Sciatic nerve (tissue), 2 donors: ENCODE data around the gene LSM14B. TPM values are rescaled to one million over a fixed set of nuclear protein-coding genes. Genes with fewer than 3 reads are reported as not detected.

Experiments used
- ATAC-seq: fragments of 200-7000 bp; cut with Tn5 transposase; one replicate; pipeline ENCODE4 v1.9.1; 2020; ENCODE audit warnings: mild to moderate bottlenecking, moderate library complexity
- DNase-seq: peaks from one replicate; pipeline ENCODE4 v3.0.0-alpha.2; 2020; ENCODE audit warnings: low spot score
- intact Hi-C: fragments of 100-400 bp; cut with DNase I; formaldehyde crosslinking; loops from one replicate; pipeline ENCODE4 v1.14.2; 2022
- total RNA-seq: library from RNA; stranded (reverse); fragmentation: NEBNext Ultra II Directional; extraction: Animal tissue kit (Norgen Biotek cat#: 25700); gene quantifications from one replicate; pipeline ENCODE4 v1.2.1, GENCODE V29; 2021
- donor health status: DM: no; HTN: no; CAD: no.
- donor health status: DM: no; HTN: no; CAD: no.

The LSM14B gene
- total RNA-seq, 1 donor from 2014 or later = 26.5 TPM

DNA sequence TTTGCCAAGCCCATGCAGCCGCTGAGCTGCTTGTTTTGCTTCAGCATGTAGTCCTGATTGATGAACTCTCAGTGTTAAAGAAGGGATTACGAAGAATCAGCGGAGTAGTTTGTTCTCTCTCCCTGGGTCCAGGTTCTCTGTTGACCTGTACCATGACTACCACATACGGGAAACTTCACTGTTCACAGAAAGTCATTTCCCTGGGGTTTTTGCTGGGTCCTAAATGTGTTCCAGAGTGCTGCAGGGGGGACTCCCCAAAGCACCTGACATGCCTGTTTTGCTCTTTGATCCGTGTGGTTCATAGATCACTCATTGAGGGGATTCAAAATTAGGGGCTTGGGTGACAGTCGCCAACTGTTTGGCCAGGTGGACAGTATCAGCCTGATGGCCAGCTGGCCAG, 5.5 kb downstream of the LSM14B start:
- DNase-seq = no peak
- ATAC-seq = no peak
- intact Hi-C loops = loop anchor here (10.0 kb wide), 1 partner anchor 63 kb away; the partner anchor contains the start of gene TAF4

DNA sequence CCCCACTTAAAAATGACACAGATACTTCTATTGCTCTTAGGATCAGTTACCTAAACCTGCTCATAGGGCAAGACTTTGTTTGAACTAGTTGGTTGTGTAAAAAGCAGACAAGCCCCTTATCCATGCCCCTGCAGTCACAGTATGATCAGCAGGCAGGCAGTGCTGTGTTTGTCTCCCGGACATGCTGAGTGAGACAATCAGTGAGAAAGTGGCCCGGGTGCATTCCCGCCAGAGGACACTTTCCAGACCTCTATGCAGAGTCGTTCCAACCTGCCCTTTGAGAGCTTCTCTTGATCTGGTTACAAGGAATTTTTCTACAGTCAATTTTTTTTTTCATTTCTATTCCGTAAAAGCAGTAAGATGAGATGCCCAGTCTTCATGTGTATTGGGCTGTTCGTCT, 6.2 kb downstream of the LSM14B start:
- no peak for DNase-seq
- no peak for ATAC-seq
- intact Hi-C loops = loop anchor here (10.0 kb wide), 1 partner anchor 64 kb away; the partner anchor contains the start of gene TAF4

DNA sequence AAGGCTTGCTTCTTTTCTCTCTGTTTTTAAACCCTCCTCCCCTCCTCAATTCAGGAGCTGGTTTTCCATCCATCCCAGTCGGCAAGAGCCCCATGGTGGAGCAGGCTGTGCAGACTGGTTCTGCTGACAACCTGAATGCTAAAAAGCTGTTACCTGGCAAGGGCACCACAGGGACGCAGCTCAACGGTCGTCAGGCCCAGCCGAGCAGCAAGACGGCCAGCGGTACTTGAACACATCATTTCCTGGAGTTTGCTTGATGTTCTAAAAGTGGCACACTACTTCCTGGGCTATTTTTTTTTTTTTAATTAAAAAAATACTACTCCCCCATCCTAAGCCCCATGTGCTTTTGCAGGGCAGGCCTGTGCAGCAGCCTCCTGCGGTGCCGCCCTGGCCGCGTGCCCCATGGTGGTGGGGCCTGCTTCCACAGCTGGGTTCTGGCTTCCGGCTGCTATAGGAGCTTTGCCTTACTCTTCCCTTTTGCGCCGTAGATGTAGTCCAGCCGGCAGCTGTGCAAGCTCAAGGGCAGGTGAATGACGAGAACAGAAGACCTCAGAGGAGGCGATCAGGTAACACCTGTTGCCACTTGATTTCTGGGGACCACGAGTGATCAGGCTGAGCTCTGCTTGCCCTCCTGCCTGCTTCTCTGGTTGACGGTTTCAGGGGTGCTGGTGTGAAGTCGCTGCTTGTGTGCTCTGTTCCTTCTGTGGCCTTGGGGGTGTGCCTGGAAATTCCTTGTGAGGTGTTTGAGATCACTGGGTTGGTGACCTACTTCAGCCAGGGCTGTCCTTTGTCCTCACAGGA, 7.7 kb downstream of the LSM14B start:
- DNase-seq (no peak), ATAC-seq (no peak)
- intact Hi-C loops = loop anchor here (10.0 kb wide), 1 partner anchor 65 kb away; the partner anchor contains the start of gene TAF4

DNA sequence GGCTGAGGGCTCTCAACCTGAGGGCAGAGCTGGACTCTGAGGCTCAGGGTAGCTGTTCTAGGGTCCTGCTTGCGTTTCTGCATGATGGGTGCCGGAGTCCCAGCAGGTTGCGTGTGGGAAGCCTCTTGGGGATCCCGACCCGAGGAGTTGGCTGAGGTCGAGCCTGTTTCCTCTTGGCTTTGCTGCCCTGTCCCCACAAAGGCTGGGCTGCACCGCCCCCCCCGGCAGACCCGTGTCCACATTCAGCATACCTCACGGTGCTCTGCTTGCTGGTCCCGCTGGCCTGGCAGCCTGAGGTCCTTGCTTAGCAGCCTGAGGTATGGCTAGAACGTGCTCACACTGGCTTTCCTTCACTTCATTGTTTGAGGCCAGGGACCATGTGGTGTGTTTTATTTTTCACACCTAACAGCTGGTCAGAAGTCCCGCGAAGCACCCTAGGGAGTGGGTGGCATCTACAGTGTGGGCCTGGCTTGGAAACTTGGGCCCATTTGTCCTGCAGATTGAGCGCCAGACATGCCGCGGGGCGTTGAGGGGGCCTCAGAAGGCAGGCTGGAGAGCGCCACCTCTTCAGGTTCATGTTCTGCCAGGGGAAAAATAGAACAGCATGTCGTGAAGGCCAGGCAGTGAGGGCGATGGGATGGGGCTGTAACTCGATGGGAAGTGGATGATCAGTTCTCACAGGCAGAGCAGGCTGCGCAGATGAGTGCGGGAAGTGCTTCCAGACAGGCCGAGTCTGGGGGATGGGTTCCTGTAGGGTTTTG, 9.5 kb downstream of the LSM14B start:
- ATAC-seq (no peak), DNase-seq (no peak)
- intact Hi-C loops = no loop called here

DNA sequence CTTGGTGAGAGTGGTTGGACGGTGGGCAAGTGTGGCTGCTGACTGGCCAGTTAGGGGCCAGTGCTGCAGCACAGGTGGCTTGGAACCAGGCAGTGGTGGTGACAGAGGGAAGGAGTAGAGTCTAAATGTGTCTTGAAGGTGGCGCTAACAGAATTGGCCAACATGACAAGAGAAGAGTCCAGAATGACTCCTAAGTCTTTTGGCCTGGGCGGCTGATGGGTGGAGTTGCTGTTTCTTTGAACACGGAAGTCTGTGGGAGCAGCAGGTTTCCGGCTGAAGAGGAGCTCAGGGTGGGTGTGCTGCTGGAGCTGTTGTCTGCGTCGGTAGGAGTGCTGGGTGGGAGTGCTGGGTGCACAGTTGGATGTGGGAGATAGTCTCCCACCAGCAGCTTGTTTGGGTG, 10.1 kb downstream of the LSM14B start:
- intact Hi-C loops = no loop called here
- ATAC-seq (no peak), DNase-seq (no peak)

DNA sequence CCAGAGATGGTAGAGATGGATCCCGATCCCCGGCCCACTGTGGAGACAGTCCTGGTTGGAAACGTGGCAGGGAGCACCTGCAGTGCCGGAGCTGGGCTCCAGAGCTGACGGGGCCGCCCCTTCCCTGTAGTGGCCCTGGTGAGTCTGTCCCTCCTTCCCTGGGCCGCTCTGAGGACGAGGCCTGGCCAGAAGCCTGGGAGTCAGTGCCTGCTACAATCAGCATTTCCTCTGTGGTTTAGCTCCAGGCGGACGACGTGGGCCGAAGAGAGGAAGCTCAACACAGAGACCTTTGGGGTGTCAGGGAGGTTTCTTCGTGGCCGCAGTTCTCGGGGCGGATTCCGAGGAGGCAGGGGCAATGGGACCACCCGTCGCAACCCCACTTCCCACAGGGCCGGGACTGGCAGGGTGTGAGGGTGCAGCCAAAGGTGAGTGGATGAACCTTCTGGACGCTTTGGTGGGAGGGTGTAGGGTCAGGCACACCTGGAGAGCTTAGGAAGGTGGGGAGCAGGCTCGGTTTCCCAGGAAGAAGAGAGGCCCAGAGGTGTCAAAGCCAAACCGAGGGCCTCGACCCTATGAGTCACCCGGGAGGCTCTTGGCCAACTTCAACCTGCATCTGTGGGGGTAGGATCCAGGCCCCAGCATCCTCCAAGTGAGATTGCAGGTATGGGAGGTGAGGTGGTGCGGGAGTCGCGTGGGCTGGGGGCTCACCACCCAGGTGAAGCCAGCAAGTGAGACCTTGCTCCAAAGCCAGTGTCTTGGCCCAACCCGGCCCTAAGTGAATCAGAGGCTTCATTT, 11.0 kb downstream of the LSM14B start:
- intact Hi-C loops = no loop called here
- ATAC-seq (peak; percentile 37), DNase-seq (no peak)

DNA sequence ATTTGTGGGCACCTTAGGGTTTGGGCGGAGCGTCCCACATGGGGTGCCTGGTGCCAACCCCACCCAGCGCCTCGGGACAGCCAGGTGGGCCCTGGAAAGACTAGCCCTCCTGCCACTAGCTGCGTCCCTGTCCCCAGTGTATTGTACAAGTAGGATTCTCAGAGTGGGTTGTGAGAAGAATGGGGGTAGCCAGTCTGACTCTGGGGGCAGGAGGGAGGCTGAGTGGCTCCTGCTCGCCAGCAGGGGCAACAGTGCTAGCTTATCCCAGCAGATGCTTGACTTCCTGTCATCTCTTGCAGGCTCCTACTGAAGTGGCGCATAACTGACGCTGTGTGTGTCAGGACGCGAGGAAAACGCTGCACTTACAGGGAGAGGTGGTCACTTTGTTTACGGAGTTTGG, 11.6 kb downstream of the LSM14B start:
- ATAC-seq (no peak), DNase-seq (no peak)
- intact Hi-C loops = no loop called here

DNA sequence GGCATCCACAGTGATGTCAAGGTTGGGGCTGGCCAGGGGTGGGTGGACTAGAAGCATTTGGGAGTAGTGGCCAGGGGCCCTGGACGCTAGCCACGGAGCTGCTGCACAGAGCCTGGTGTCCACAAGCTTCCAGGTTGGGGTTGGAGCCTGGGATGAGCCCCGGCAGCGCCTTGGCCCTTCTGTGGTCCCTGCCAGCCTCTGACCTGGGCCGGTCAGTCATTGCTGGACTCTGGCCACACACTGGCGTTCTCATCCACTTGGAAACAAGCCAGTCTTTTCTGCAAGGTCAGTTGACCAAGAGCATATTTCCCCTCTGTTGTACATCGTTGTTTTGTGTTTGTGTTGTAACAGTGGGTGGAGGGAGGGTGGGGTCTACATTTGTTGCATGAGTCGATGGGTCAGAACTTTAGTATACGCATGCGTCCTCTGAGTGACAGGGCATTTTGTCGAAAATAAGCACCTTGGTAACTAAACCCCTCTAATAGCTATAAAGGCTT, 12.5 kb downstream of the LSM14B start:
- no peak for DNase-seq
- ATAC-seq = peak; percentile 27
- intact Hi-C loops = no loop called here

DNA sequence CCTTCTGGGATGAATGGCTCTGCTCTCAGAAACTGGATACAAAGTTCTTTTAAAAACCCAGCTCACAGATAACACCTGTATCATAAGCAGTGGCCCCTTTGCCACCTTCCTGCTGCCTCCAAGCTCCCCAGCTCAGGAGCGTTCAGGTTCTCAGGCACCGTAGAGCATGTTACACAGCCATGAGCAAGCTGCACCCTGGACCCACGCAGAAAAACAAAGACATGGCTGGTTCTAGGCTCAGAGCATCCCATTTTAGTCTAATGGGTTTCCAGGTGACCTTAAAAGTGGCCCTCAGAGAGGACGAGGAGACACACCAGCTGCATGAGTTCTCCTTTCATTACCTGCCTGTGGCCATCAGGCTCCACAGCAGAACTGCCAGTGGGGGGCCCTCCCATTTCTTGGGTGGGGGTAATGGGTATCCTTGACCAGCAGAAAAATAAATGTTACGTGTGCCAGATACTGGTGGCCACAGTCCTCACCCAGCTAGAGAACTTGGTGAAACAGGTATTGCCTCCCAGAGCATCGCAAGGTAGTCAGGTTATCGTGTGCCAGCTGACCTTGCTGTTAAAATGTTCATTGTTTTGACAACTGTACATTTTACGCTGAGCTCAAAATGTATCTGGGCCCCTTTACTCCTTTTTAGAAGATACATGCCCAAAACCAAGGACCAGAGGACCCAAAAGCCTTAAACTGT, 13.4 kb downstream of the LSM14B start:
- DNase-seq (no peak), ATAC-seq (no peak)
- intact Hi-C loops = no loop called here

DNA sequence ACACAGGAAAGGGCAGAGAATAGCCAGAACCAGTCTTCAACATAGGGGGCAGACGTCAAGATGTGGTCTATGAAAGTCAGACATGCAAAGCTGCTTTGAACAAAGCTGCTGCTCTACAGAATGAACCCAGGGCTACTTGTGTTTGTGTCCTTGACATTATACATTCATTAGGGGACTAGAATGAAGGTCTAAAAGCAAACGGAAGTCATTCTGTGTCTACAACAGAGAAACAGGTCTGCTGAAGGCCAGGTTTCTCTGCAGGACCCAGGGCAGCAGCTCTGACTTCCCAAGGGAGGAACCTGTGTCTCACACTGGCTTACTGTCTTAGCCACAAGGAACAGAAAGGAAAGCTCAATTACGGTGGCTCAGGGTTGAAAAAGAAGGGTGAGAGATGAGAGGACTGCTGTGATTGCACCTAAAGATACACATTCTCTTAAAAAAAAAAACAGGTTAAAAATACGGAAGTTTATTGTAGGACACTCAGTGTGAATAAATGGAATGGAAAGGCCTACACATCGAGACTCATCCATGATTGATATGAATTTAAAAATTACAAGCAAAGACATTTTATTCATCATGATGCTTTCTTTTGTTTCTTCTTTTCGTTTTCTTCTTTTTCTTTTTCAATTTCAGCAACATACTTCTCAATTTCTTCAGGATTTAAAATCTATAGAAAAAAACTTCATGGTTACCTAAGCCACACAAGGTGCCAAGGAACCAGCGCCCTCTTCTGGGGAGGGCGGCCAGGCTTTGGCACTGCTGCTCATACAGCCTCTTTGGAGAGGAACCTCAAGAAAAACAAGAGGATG, 14.2 kb downstream of the LSM14B start:
- peak; percentile 63 for ATAC-seq
- peak; percentile 79 for DNase-seq
- intact Hi-C loops = no loop called here

DNA sequence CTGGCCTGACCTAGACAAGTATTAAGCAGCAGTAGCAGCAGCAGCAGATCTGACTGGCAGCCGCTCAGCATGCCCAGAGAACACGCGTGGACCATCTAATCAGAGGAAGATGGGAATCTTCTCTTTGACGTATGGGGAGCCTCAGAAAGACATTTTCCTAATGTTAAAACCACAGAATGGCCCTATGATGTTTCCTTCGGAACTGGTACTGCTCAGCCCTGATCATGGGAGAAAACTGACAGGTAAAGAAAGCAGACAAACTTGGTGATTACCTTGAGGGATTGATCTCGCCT, 14.8 kb downstream of the LSM14B start:
- no peak for ATAC-seq
- DNase-seq = no peak
- intact Hi-C loops = no loop called here

DNA sequence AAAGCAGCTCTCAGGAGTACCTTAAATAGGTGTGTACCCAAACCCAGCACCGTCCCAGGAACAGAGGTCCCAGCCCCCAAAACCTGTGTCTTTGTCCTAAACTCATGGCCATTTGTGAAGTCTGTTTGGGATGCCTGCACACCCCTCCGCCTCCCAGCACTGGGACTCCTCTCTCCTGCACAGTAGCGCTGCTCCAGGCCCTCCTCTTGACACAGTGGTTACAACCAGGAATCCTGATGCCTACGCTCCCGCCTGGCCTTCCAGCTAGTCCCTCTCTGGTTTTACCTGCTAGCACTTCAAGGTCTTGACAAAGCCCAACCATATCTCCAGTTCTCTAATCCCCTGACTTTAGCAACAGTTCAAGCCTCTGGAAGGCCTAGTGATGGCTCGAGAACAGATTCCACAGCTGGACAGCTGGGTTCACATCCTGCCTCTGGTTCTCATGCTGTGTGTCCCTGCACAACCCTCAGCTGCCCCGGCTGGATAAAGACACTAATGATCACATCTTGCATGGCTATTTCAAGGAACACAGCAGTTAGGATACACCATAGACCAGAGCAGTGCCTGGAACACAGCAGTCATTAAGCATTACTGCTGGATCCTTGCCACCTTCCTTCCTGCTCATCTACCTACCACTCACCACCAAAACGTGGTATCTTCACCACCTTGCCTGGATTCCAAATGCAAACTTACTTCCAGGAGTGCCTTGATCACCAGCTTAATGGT, 15.4 kb downstream of the LSM14B start:
- ATAC-seq (no peak), DNase-seq (no peak)
- intact Hi-C loops = no loop called here

DNA sequence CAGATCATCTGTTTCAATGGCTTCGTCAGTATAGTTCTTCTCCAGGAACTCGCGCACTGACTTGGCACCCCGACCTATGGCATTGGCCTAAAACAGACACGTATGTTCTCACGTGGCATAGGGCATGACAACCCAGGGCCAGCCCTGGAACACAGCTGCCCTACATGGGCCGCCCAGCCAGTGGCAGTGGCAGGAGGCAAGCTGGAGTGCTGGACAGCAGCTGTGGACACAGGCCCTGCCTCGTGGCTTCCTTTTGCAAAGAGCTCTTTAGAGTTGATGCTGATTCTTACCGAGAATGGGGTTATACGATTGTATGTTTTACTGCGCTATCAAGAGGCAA, 15.9 kb downstream of the LSM14B start:
- no peak for ATAC-seq
- intact Hi-C loops = no loop called here
- no peak for DNase-seq

DNA sequence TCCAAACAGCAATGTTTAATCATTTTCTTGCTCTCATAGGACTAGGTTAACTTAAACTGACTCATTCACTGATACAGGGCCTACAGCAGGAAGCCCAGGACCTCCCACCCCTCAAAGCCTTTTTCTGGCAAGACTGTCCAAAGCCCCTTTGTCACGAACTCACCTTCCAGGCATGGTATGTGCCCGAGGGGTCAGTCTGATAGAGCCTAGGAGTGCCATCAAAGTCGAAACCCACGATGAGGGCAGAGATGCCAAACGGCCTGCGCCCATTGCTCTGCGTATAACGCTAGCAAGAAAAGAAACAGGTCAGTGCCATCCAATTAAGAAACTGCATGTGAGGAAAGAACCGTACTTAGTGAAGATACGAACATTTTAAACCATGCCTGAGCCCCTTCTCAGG, 16.6 kb downstream of the LSM14B start:
- ATAC-seq (no peak), DNase-seq (no peak)
- intact Hi-C loops = no loop called here

DNA sequence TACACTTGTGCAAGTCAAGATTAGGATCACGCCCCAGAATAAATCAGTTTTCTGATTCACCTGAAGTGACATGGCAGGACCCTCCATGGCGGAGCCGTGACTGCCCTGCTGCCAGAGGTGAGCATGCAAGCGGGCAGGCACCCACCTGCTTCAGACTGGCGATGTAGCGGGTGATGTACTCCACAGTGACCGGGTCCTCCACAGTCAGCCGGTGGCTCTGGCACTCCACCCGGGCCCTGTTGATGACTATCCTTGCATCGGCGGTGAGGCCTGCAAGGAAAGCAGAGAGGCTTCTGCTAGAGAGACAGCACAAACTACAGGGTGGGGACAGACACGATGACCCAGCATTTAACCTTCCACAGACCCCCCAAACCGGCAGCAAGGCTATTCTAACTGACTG, 17.4 kb downstream of the LSM14B start:
- intact Hi-C loops = no loop called here
- DNase-seq (no peak), ATAC-seq (no peak)

DNA sequence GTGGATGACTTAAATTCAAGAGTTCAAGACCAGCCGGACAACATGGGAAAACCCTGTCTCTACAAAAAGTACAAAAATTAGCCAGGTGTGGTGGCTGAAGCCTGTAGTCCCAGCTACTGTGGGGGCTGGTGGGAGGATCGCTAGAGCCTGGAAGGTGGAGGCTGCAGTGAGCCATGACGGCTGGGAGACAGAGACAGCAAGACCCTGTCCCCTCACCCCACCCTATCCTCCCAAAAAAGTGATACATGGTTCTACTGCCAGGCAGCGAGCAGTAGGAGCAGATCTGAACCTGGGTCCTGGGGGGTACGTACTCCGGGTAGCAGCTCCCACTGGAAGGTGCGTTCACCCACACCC, 18.7 kb downstream of the LSM14B start:
- ATAC-seq = no peak
- intact Hi-C loops = no loop called here
- no peak for DNase-seq

DNA sequence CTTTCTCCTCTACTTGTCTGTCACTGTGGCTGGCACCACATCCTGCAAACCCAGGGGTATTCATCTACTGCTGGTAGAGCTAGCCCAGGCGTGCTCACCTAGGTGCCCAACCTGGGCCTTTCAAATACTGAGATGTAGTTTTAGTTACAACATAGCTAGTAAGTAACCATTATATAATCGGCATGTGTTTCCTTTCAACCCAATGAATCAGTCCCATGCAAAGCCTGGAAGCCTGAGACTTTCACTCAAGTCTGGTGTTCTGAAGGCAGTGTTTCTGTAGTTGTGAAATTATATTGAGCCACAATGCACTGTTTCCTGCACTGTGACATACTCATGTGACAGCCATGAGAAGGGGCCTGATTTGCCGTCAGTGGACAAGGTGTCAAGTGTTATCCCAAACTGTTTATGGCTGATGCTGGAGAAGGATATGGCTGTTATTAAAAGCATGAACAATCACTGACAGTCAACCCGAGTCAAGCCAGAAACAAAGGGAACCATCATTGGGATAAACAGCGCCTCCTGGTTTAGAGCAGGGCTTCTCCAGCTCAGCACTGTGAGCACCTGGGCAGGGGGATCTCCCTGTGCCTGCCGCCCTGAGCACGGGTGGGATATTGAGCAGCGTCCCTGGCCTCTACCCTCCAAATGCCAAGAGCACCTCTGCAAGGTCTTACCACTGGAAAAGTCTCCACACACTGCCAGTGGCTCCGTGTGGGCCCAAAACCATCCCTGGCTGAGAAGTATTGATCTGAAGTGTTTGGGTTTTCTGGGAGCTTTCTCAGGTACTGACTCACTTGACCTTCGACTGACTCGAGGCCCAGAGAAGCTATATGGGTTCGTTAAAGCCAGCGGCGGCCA, 19.3 kb downstream of the LSM14B start:
- ATAC-seq (no peak), DNase-seq (no peak)
- intact Hi-C loops = no loop called here
